IMR-90 (cell line): ENCODE results near the gene UPB1.

Experiments used
- CEBPB ChIP-seq: IDR thresholded peaks from 2 replicates; pipeline ENCODE4 v1.6.1; 2012; ENCODE audit warnings: low read depth, low read length, improper control_type of control experiment
- MXI1 ChIP-seq: IDR thresholded peaks from 2 replicates; pipeline ENCODE4 v1.6.1; 2012; ENCODE audit warnings: low read depth, mild to moderate bottlenecking, low read length, moderate library complexity, borderline replicate concordance
- POLR2A ChIP-seq: IDR thresholded peaks from 2 replicates; pipeline ENCODE4 v1.6.1; 2012; ENCODE audit warnings: mild to moderate bottlenecking, low read depth, low read length
- RAD21 ChIP-seq: IDR thresholded peaks from 2 replicates; pipeline ENCODE4 v1.6.1; 2012; ENCODE audit warnings: low read length, improper control_type of control experiment
- RCOR1 ChIP-seq: IDR thresholded peaks from 2 replicates; pipeline ENCODE4 v1.6.1; 2012; ENCODE audit warnings: mild to moderate bottlenecking, low read length, improper control_type of control experiment; ENCODE audit not compliant: insufficient replicate concordance
- TF ChIP-seq, protein P1 (sequence below): conservative IDR thresholded peaks from 2 replicates; pipeline ENCODE4 v1.5.1; 2012; ENCODE audit warnings: mild to moderate bottlenecking, low read depth, low read length, improper control_type of control experiment

DNA sequence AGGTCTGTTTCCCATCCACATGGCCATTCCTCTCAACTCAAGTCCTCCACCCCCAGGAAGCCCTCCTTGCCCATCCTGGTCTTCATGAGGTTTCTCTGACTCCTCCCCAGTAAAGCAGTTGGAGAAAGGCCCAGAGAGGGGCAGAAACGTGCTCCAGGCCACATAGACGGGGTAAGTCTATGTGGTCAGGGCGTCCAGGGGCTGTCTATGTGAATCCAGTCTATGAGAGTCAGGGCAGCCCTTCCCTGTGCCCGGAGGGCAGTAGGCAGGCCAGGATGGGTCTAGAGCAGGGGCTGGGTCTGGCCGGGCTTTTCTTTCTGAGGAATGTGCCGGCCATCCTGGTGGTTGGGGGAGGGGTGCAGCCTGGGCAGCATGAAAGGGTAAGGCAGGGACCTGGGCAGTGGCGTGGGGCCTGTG is 48.1 kb downstream of the UPB1 start:
- TF ChIP-seq POLR2A (no peak), RAD21 (no peak), RCOR1 (no peak), CEBPB (no peak), MXI1 (no peak)
- TF ChIP-seq, protein P1, sequence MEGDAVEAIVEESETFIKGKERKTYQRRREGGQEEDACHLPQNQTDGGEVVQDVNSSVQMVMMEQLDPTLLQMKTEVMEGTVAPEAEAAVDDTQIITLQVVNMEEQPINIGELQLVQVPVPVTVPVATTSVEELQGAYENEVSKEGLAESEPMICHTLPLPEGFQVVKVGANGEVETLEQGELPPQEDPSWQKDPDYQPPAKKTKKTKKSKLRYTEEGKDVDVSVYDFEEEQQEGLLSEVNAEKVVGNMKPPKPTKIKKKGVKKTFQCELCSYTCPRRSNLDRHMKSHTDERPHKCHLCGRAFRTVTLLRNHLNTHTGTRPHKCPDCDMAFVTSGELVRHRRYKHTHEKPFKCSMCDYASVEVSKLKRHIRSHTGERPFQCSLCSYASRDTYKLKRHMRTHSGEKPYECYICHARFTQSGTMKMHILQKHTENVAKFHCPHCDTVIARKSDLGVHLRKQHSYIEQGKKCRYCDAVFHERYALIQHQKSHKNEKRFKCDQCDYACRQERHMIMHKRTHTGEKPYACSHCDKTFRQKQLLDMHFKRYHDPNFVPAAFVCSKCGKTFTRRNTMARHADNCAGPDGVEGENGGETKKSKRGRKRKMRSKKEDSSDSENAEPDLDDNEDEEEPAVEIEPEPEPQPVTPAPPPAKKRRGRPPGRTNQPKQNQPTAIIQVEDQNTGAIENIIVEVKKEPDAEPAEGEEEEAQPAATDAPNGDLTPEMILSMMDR = no peak
